Panc1 (cell line): ENCODE measurements around the gene PYGM. TPM values are rescaled to one million over a fixed set of nuclear protein-coding genes. Genes with fewer than 3 reads are reported as not detected.

Experiments
- ATAC-seq: fragments of 200-7000 bp; cut with Tn5 transposase; 2 replicates; pipeline ENCODE4 v1.9.1; 2020; ENCODE audit warnings: mild to moderate bottlenecking, moderate library complexity
- BruUV-seq: library from RNA; stranded (reverse); fragments of 400-500 nt; replicated peaks from 2 replicates; lab custom pipeline; 2021; lab: Mats Ljungman, UMichigan
- CTCF ChIA-PET: fragments of 300-600 bp; sonication (Branson Sonifier 250); formaldehyde crosslinking; loops from one replicate; lab custom pipeline; 2022; ENCODE audit warnings: antibody characterized with exemption; lab: Charles Lee
- POLR2A ChIA-PET: fragments of 300-600 bp; sonication (Branson Sonifier 250); formaldehyde crosslinking; loops from one replicate; lab custom pipeline; 2022; ENCODE audit warnings: antibody characterized with exemption; lab: Charles Lee
- DNase-seq: peaks from one replicate; pipeline ENCODE4 v3.0.0-alpha.2; 2010; ENCODE audit warnings: low read depth, low spot score
- H3K27ac ChIP-seq: 2 replicates; pipeline ENCODE4 v1.5.1; 2011; ENCODE audit warnings: mild to moderate bottlenecking, low read length, inconsistent platforms
- H3K27me3 ChIP-seq: fragments of 200-500 bp; sonication (Bioruptor generic); 2 replicates; pipeline ENCODE4 v1.6.0; 2014; ENCODE audit warnings: low read length, inconsistent platforms; ENCODE audit not compliant: control insufficient read depth, insufficient read depth
- H3K36me3 ChIP-seq: fragments of 200-500 bp; sonication (Bioruptor generic); 2 replicates; pipeline ENCODE4 v1.5.1; 2014; ENCODE audit warnings: inconsistent platforms, mild to moderate bottlenecking, low read length, moderate library complexity; ENCODE audit not compliant: control insufficient read depth, insufficient read depth
- H3K4me1 ChIP-seq: 2 replicates; pipeline ENCODE4 v1.5.1; 2011; ENCODE audit warnings: inconsistent platforms, mild to moderate bottlenecking, low read length, moderate library complexity; ENCODE audit not compliant: control insufficient read depth, insufficient read depth
- H3K4me3 ChIP-seq, 2 experiments: 2 replicates each; pipeline ENCODE4 v1.5.1; 2011 to 2012; ENCODE audit warnings: low read depth in 2 of 2, low read length in 2 of 2, mild to moderate bottlenecking in 2 of 2, inconsistent platforms in 1 of 2, moderate library complexity in 1 of 2
- H3K9me3 ChIP-seq: fragments of 200-500 bp; sonication (Bioruptor generic); 2 replicates; pipeline ENCODE4 v1.5.1; 2014; ENCODE audit warnings: low read depth, mild to moderate bottlenecking, inconsistent platforms, low read length, moderate library complexity; ENCODE audit not compliant: control insufficient read depth, insufficient read depth
- POLR2AphosphoS5 ChIP-seq: IDR thresholded peaks from 2 replicates; pipeline ENCODE4 v1.6.1; 2012; ENCODE audit warnings: mild to moderate bottlenecking, low read depth, low read length, moderate library complexity
- SIN3A ChIP-seq: IDR thresholded peaks from 2 replicates; pipeline ENCODE4 v1.6.1; 2012; ENCODE audit warnings: low read depth, mild to moderate bottlenecking, low read length, moderate library complexity, borderline replicate concordance; ENCODE audit not compliant: insufficient read depth
- TCF7L2 ChIP-seq: IDR thresholded peaks from 2 replicates; pipeline ENCODE4 v1.6.1; 2011; ENCODE audit warnings: mild to moderate bottlenecking, low read depth, low read length, inconsistent platforms
- in situ Hi-C: cut with HindIII; loops from 2 replicates; pipeline ENCODE4 v1.10.0; 2016; ENCODE audit warnings: low sequenced_read_pairs, low pct_unique_long_range_greater_than_20kb
- intact Hi-C: fragments of 100-400 bp; cut with micrococcal nuclease; formaldehyde crosslinking; loops from one replicate; pipeline ENCODE4 v1.10.0; 2022; ENCODE audit not compliant: unreplicated experiment
- total RNA-seq: library from RNA; stranded (reverse); gene quantifications from one replicate; pipeline ENCODE4 v1.2.1, GENCODE V29; 2021; ENCODE audit not compliant: unreplicated experiment
- TF ChIP-seq, protein P1 (sequence below), 2 experiments: IDR thresholded peaks; 2 replicates each; pipeline ENCODE4 v1.6.1; 2011 to 2012; ENCODE audit warnings: low read depth in 2 of 2, control low read depth in 1 of 2, low read length in 1 of 2, mild to moderate bottlenecking in 1 of 2, moderate library complexity in 1 of 2; ENCODE audit not compliant: insufficient read depth in 1 of 2
- TF ChIP-seq, protein P2 (sequence below): fragments of 450-650 bp; IDR thresholded peaks from 2 replicates; pipeline ENCODE4 v1.5.1; 2017; ENCODE audit warnings: mild to moderate bottlenecking

Gene PYGM
- total RNA-seq, 1 experiment from 2014 or later = 0.39 TPM

DNA sequence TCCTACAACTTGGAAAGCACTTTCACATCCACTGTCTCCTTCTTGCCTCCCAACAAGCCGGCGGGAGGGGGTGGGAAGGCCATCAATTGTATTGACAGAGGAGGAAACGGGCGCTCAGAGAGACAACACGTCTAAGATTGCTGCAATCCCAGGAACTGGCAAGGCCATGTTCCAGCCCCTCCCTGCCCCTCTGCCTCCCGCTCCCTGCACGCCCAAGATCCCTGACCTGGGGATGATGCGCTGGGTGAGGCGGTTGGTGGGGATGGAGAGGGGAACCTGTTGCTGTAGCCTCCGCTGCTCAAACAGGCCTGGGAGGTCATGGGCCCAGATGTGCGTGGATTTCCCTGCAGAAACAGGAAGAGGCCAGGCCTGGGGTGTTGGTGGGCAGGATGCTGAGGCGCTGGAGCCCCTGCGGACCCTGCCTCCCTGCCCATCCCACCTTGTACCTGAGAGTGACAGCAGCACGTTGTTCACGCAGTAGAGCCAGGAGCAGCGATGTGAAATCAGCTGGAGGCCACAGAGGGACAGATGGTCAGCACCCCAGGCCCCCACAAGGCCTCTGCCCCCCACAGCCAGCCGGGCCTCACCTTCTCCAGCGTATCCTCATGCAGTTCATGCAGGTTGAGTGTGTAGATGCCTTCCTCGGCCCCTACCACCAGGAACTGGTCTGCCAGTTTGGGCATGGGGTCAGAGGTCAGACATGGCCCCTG, 36.4 kb upstream of the PYGM start:
- ChIA-PET POLR2A (no interaction called here), CTCF (no interaction called here)
- no TSS peak for BruUV-seq
- Histone ChIP-seq H3K36me3 (no peaks in the 10 kb centered on the region; the same call in 1 of the 2 replicates), H3K9me3 (no peaks in the 10 kb centered on the region), H3K27ac (no peak overlapping the region), H3K27me3 (no peaks in the 10 kb centered on the region), H3K4me1 (no peaks in the 10 kb centered on the region), H3K4me3 (no peak overlapping the region)
- TF ChIP-seq, protein P1, sequence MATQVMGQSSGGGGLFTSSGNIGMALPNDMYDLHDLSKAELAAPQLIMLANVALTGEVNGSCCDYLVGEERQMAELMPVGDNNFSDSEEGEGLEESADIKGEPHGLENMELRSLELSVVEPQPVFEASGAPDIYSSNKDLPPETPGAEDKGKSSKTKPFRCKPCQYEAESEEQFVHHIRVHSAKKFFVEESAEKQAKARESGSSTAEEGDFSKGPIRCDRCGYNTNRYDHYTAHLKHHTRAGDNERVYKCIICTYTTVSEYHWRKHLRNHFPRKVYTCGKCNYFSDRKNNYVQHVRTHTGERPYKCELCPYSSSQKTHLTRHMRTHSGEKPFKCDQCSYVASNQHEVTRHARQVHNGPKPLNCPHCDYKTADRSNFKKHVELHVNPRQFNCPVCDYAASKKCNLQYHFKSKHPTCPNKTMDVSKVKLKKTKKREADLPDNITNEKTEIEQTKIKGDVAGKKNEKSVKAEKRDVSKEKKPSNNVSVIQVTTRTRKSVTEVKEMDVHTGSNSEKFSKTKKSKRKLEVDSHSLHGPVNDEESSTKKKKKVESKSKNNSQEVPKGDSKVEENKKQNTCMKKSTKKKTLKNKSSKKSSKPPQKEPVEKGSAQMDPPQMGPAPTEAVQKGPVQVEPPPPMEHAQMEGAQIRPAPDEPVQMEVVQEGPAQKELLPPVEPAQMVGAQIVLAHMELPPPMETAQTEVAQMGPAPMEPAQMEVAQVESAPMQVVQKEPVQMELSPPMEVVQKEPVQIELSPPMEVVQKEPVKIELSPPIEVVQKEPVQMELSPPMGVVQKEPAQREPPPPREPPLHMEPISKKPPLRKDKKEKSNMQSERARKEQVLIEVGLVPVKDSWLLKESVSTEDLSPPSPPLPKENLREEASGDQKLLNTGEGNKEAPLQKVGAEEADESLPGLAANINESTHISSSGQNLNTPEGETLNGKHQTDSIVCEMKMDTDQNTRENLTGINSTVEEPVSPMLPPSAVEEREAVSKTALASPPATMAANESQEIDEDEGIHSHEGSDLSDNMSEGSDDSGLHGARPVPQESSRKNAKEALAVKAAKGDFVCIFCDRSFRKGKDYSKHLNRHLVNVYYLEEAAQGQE (IDR thresholded peaks at IDR 0.05; ENCODE audit: insufficient read depth in 1 of 2, low read depth in 2 of 2, low read length in 1 of 2) = no peak
- TF ChIP-seq POLR2AphosphoS5 = no peak
- TF ChIP-seq SIN3A = no peak
- TF ChIP-seq TCF7L2 = no peak
- TF ChIP-seq, protein P2, sequence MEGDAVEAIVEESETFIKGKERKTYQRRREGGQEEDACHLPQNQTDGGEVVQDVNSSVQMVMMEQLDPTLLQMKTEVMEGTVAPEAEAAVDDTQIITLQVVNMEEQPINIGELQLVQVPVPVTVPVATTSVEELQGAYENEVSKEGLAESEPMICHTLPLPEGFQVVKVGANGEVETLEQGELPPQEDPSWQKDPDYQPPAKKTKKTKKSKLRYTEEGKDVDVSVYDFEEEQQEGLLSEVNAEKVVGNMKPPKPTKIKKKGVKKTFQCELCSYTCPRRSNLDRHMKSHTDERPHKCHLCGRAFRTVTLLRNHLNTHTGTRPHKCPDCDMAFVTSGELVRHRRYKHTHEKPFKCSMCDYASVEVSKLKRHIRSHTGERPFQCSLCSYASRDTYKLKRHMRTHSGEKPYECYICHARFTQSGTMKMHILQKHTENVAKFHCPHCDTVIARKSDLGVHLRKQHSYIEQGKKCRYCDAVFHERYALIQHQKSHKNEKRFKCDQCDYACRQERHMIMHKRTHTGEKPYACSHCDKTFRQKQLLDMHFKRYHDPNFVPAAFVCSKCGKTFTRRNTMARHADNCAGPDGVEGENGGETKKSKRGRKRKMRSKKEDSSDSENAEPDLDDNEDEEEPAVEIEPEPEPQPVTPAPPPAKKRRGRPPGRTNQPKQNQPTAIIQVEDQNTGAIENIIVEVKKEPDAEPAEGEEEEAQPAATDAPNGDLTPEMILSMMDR = no peak
- in situ Hi-C loops = no loop called here
- intact Hi-C loops = no loop called here
- no peak for ATAC-seq
- no peak for DNase-seq

DNA sequence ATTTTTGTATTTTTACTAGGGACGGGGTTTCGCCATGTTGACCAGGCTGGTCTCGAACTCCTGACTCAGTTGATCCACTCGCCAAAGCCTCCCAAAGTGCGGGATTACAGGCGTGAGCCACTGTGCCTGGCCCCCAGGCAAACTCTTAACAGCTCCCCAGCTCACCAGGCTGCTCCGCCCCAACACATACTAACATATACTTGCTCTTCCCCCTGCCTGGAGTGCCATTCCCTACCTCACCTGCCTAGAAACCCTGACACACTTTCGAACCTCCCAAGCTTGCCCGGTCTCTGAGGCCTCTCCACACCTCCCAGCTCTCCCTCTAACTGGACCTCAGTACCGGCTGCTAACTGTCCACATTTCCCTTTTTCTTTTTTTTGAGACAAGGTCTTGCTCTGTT, 34.8 kb upstream of the PYGM start:
- BruUV-seq = no TSS peak
- in situ Hi-C loops (no loop called here), intact Hi-C loops (no loop called here)
- H3K9me3 ChIP-seq = no peaks in the 10 kb centered on the region
- no peaks in the 10 kb centered on the region; the same call in 1 of the 2 replicates for H3K36me3 ChIP-seq
- H3K4me3 ChIP-seq = no peak overlapping the region
- ChIA-PET CTCF (interaction anchor here (0.6 kb wide), 1 partner anchor 53 kb away, joined by 4 read pairs; no protein-coding TSS in a partner anchor), POLR2A (interaction anchor here (1.1 kb wide), 1 partner anchor 16 kb away, joined by 4 read pairs; the partner anchor contains the start of gene SF1)
- no peaks in the 10 kb centered on the region for H3K4me1 ChIP-seq
- TF ChIP-seq SIN3A = no peak
- TF ChIP-seq, protein P1 (IDR thresholded peaks at IDR 0.05; ENCODE audit: insufficient read depth in 1 of 2, low read depth in 2 of 2, low read length in 1 of 2) = no peak
- TF ChIP-seq TCF7L2 = no peak
- no peak for TF ChIP-seq POLR2AphosphoS5
- TF ChIP-seq, protein P2 = no peak
- DNase-seq (no peak), ATAC-seq (no peak)
- H3K27ac ChIP-seq = no peak overlapping the region
- no peaks in the 10 kb centered on the region for H3K27me3 ChIP-seq
